ENCODE measurements around the gene ALDH5A1. TPM values are rescaled to one million over a fixed set of nuclear protein-coding genes. Genes with fewer than 3 reads are reported as not detected.
A peak's percentile ranks its signal among the peaks of the same experiment; 100 is the strongest.

Gene ALDH5A1
- total RNA-seq, 2 experiments from 2014 or later = 3.2 to 3.6 TPM

- Mint-ChIP-seq H3K36me3 (ENCODE audit: low read depth) (no peaks in the 10 kb centered on the region), H3K4me1 (no peaks in the 10 kb centered on the region), H3K9me3 (no peaks in the 10 kb centered on the region), H3K27ac (no peak overlapping the region), H3K27me3 (peaks cover under 1% of the 10 kb centered on the region), H3K4me3 (no peak overlapping the region)
- POLR2A ChIA-PET = no interaction called here
- no peak for DNase-seq
- CTCF ChIA-PET = interaction anchor here (1.6 kb wide), 1 partner anchor 11 kb away, joined by 7 read pairs; no protein-coding TSS in a partner anchor
Measured at GRCh38 chr6:24539416-24539815, 44.6 kb downstream of the ALDH5A1 start.

- ChIA-PET POLR2A (no interaction called here), CTCF (interaction anchor here (1.6 kb wide), 1 partner anchor 11 kb away, joined by 7 read pairs; no protein-coding TSS in a partner anchor)
- Mint-ChIP-seq H3K9me3 (no peaks in the 10 kb centered on the region), H3K36me3 (ENCODE audit: low read depth) (no peaks in the 10 kb centered on the region), H3K27ac (no peak overlapping the region), H3K27me3 (peaks cover 3% of the 10 kb centered on the region), H3K4me3 (no peak overlapping the region), H3K4me1 (no peaks in the 10 kb centered on the region)
- no peak for DNase-seq
Measured at GRCh38 chr6:24540197-24540596, 45.4 kb downstream of the ALDH5A1 start.

- H3K4me1 Mint-ChIP-seq = peaks cover 9% of the 10 kb centered on the region
- no peak for DNase-seq
- no peak overlapping the region for H3K4me3 Mint-ChIP-seq
- H3K27me3 Mint-ChIP-seq = peaks cover 11% of the 10 kb centered on the region
- no peak overlapping the region for H3K27ac Mint-ChIP-seq
- CTCF ChIA-PET = interaction anchor here (1.1 to 1.7 kb wide), 2 partner anchors 13 to 22 kb away, joined by 4 to 5 read pairs; no protein-coding TSS in a partner anchor
- POLR2A ChIA-PET = no interaction called here
- no peaks in the 10 kb centered on the region for H3K9me3 Mint-ChIP-seq
- no peaks in the 10 kb centered on the region for H3K36me3 Mint-ChIP-seq (ENCODE audit: low read depth)
Measured at GRCh38 chr6:24543683-24544082, 48.9 kb downstream of the ALDH5A1 start.

- no peak for DNase-seq
- Mint-ChIP-seq H3K27ac (no peak overlapping the region), H3K9me3 (no peaks in the 10 kb centered on the region), H3K27me3 (peaks cover 11% of the 10 kb centered on the region), H3K4me1 (peaks cover 9% of the 10 kb centered on the region), H3K36me3 (ENCODE audit: low read depth) (no peaks in the 10 kb centered on the region), H3K4me3 (no peak overlapping the region)
- POLR2A ChIA-PET = no interaction called here
- CTCF ChIA-PET = no interaction called here
Measured at GRCh38 chr6:24545183-24545582, 50.4 kb downstream of the ALDH5A1 start.

GRCh38 chr6:24545691-24546090 lies 50.9 kb downstream of the ALDH5A1 start:
- Mint-ChIP-seq H3K9me3 (no peaks in the 10 kb centered on the region), H3K36me3 (ENCODE audit: low read depth) (no peaks in the 10 kb centered on the region), H3K4me3 (no peak overlapping the region), H3K27me3 (peaks cover 11% of the 10 kb centered on the region), H3K27ac (no peak overlapping the region), H3K4me1 (peaks cover 9% of the 10 kb centered on the region)
- ChIA-PET CTCF (no interaction called here), POLR2A (no interaction called here)
- DNase-seq = no peak

- H3K4me3 Mint-ChIP-seq = no peak overlapping the region
- CTCF ChIA-PET = interaction anchor here (0.8 to 1.9 kb wide), 4 partner anchors 10 to 467 kb away, joined by 3 to 6 read pairs (median 4); partner anchors contain the start of gene ALDH5A1
- H3K36me3 Mint-ChIP-seq (ENCODE audit: low read depth) = no peaks in the 10 kb centered on the region
- H3K9me3 Mint-ChIP-seq = no peaks in the 10 kb centered on the region
- POLR2A ChIA-PET = no interaction called here
- H3K27ac Mint-ChIP-seq = no peak overlapping the region
- no peak for DNase-seq
- peaks cover 11% of the 10 kb centered on the region for H3K27me3 Mint-ChIP-seq
- H3K4me1 Mint-ChIP-seq = peaks cover 9% of the 10 kb centered on the region
Measured at GRCh38 chr6:24546439-24546838, 51.7 kb downstream of the ALDH5A1 start.

- Mint-ChIP-seq H3K36me3 (ENCODE audit: low read depth) (no peaks in the 10 kb centered on the region), H3K4me3 (no peak overlapping the region), H3K4me1 (peaks cover 9% of the 10 kb centered on the region), H3K9me3 (no peaks in the 10 kb centered on the region), H3K27ac (no peak overlapping the region), H3K27me3 (peaks cover 11% of the 10 kb centered on the region)
- CTCF ChIA-PET = interaction anchor here (0.8 to 1.9 kb wide), 5 partner anchors 11 to 466 kb away, joined by 3 to 6 read pairs (median 4); partner anchors contain the start of gene ALDH5A1
- DNase-seq = peak; percentile 50
- POLR2A ChIA-PET = interaction anchor here (0.5 kb wide), 1 partner anchor 258 kb away, joined by 9 read pairs; no protein-coding TSS in a partner anchor
Measured at GRCh38 chr6:24547243-24547642, 52.5 kb downstream of the ALDH5A1 start.

- Mint-ChIP-seq H3K36me3 (ENCODE audit: low read depth) (no peaks in the 10 kb centered on the region), H3K27ac (peak overlapping the region; percentile 59), H3K4me1 (peaks cover 9% of the 10 kb centered on the region), H3K27me3 (peaks cover 11% of the 10 kb centered on the region), H3K4me3 (no peak overlapping the region), H3K9me3 (no peaks in the 10 kb centered on the region)
- POLR2A ChIA-PET = no interaction called here
- no peak for DNase-seq
- CTCF ChIA-PET = interaction anchor here (0.6 to 0.7 kb wide), 4 partner anchors 12 to 635 kb away, joined by 3 to 5 read pairs (median 4); no protein-coding TSS in a partner anchor
Measured at GRCh38 chr6:24549158-24549557, 54.4 kb downstream of the ALDH5A1 start.

- peaks cover 9% of the 10 kb centered on the region for H3K4me1 Mint-ChIP-seq
- no peak overlapping the region for H3K4me3 Mint-ChIP-seq
- no peaks in the 10 kb centered on the region for H3K9me3 Mint-ChIP-seq
- ChIA-PET POLR2A (no interaction called here), CTCF (interaction anchor here (0.6 to 2.0 kb wide), 6 partner anchors 10 to 115 kb away, joined by 3 to 9 read pairs (median 3); no protein-coding TSS in a partner anchor)
- no peak overlapping the region for H3K27ac Mint-ChIP-seq
- no peaks in the 10 kb centered on the region for H3K36me3 Mint-ChIP-seq (ENCODE audit: low read depth)
- peaks cover 8% of the 10 kb centered on the region for H3K27me3 Mint-ChIP-seq
- DNase-seq = no peak
Measured at GRCh38 chr6:24549674-24550353, 55.0 kb downstream of the ALDH5A1 start.

GRCh38 chr6:24551139-24551538 lies 56.4 kb downstream of the ALDH5A1 start:
- ChIA-PET POLR2A (no interaction called here), CTCF (interaction anchor here (0.6 to 2.0 kb wide), 4 partner anchors 12 to 116 kb away, joined by 3 to 9 read pairs (median 5); partner anchors contain the start of gene ACOT13)
- Mint-ChIP-seq H3K27me3 (peaks cover 7% of the 10 kb centered on the region), H3K4me3 (no peak overlapping the region), H3K9me3 (no peaks in the 10 kb centered on the region), H3K36me3 (ENCODE audit: low read depth) (no peaks in the 10 kb centered on the region), H3K27ac (no peak overlapping the region), H3K4me1 (peaks cover 9% of the 10 kb centered on the region)
- no peak for DNase-seq

GRCh38 chr6:24554474-24554873 lies 59.7 kb downstream of the ALDH5A1 start:
- no peak overlapping the region for H3K27ac Mint-ChIP-seq
- no peak overlapping the region for H3K4me3 Mint-ChIP-seq
- no peaks in the 10 kb centered on the region for H3K27me3 Mint-ChIP-seq
- H3K4me1 Mint-ChIP-seq = no peaks in the 10 kb centered on the region
- ChIA-PET POLR2A (interaction anchor here (0.7 kb wide), 1 partner anchor 61 kb away, joined by 3 read pairs; no protein-coding TSS in a partner anchor), CTCF (interaction anchor here (0.6 to 1.5 kb wide), 2 partner anchors 10 to 80 kb away, joined by 3 to 4 read pairs; no protein-coding TSS in a partner anchor)
- no peaks in the 10 kb centered on the region for H3K9me3 Mint-ChIP-seq
- DNase-seq = no peak
- no peaks in the 10 kb centered on the region for H3K36me3 Mint-ChIP-seq (ENCODE audit: low read depth)

GRCh38 chr6:24558516-24558915 lies 63.7 kb downstream of the ALDH5A1 start:
- Mint-ChIP-seq H3K4me3 (no peak overlapping the region), H3K4me1 (no peaks in the 10 kb centered on the region), H3K36me3 (ENCODE audit: low read depth) (no peaks in the 10 kb centered on the region), H3K27me3 (peaks cover 11% of the 10 kb centered on the region), H3K9me3 (no peaks in the 10 kb centered on the region), H3K27ac (no peak overlapping the region)
- DNase-seq = no peak
- ChIA-PET POLR2A (no interaction called here), CTCF (no interaction called here)

GRCh38 chr6:24564081-24564480 lies 69.3 kb downstream of the ALDH5A1 start:
- Mint-ChIP-seq H3K9me3 (no peaks in the 10 kb centered on the region), H3K27ac (no peak overlapping the region), H3K4me1 (no peaks in the 10 kb centered on the region), H3K4me3 (no peak overlapping the region), H3K36me3 (ENCODE audit: low read depth) (no peaks in the 10 kb centered on the region), H3K27me3 (peaks cover 11% of the 10 kb centered on the region)
- DNase-seq = no peak
- ChIA-PET CTCF (interaction anchor here (0.9 to 1.4 kb wide), 4 partner anchors 10 to 190 kb away, joined by 3 read pairs; no protein-coding TSS in a partner anchor), POLR2A (no interaction called here)

Measured in activated CD4-positive, alpha-beta T cell treated with anti-CD3 and anti-CD28 coated beads, Interleukin-2, amount 10 ng/mL, durations not matched to agents 7 days and 5 days (primary cell).